ENCODE measurements around the gene KRTAP19-7. TPM values are rescaled to one million over a fixed set of nuclear protein-coding genes. Genes with fewer than 3 reads are reported as not detected.

KRTAP19-7 gene, protein sequence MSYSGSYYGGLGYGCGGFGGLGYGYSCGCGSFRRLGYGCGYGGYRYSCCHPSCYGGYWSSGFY
- polyA plus RNA-seq (2013) = not detected

DNA sequence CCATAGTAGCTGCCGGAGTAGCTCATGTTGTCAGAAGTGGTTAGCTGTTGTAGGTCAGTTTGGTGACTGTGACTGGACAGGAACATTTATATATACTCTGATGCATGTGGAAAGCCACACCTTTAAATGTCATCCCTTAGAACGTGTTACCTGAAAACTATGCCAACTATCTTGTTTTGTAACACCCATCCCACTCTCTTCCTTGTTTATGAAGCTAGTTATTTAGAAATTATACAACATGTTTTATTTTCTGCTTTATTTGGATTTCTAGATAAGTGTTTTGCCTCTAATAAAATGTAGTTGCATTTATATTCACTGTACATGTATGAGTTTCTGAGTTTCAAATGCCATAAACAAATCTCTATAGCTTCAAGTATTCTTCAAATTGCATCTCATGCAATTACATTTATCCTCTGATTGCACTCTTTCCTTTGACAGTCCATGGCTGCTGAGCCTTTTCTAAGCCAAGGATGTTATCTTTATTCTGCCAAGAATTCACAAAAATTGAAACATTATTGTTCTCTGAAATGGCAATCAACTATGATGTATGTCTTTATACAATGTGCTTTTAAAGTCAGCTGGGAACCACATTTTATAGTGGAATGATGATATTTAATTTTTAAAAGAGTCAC, at the start of gene KRTAP19-7:
Gene KRTAP19-7, minus strand, starts transcription at position 51 of the 632 bp plus-strand sequence. Its CDS starts 25 bp downstream, at position 26.
- Histone ChIP-seq H3K9me3 (ENCODE audit: control extremely low read depth in 1 of 5, control insufficient read depth in 4 of 5, insufficient read depth in 2 of 5, low read depth in 1 of 5, low read length in 4 of 5) (no peaks in the 10 kb centered on the region), H3K27ac (ENCODE audit: insufficient read depth in 1 of 2, low read depth in 1 of 2, low read length in 2 of 2, poor library complexity in 1 of 2, severe bottlenecking in 2 of 2) (no peak within 1 kb of the TSS), H3K27me3 (replicated peaks in 2 of 5; ENCODE audit: control insufficient read depth in 4 of 5, insufficient read depth in 5 of 5, low read length in 4 of 5) (no peaks in the 10 kb centered on the region), H3K4me1 (ENCODE audit: control extremely low read depth in 1 of 4, control insufficient read depth in 4 of 4, insufficient read depth in 4 of 4, low read length in 3 of 4) (no peaks in the 10 kb centered on the region), H3K4me3 (ENCODE audit: control insufficient read depth in 1 of 7, extremely low read depth in 1 of 7, insufficient read depth in 4 of 7, low read depth in 2 of 7, low read length in 6 of 7) (no peak within 1 kb of the TSS), H3K36me3 (ENCODE audit: control insufficient read depth in 4 of 4, insufficient read depth in 4 of 4, low read length in 3 of 4) (no peaks in the 10 kb centered on the region)
- no CpG with 5 or more reads among the region's 2 CpGs for WGBS (ENCODE audit: insufficient coverage)
- POLR2A ChIA-PET = no interaction called here
- no peak for DNase-seq
- CTCF ChIA-PET = no interaction called here

DNA sequence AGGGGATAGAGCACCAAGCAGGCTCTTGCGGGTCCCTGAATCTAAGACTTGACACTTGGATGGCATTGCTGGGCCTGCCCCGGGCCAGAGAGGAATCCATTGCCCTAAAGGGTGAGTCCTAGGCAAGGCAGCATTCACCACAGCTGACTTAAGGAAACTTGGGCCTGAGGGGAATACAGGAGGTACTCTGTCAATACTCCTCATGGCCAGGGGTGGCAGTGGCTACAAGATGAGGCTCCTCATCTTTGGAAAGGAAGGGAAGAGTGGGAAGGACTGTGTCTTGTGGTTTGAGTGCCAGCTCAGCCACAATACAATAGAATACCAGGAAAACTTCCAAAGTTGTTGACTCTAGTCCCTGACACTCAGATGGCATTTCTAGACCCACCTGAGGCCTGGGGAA, 44.9 kb upstream of the KRTAP19-7 start:
- H3K27ac ChIP-seq (ENCODE audit: insufficient read depth in 1 of 2, low read depth in 1 of 2, low read length in 2 of 2, poor library complexity in 1 of 2, severe bottlenecking in 2 of 2) = no peak overlapping the region
- no peaks in the 10 kb centered on the region for H3K4me1 ChIP-seq (ENCODE audit: control extremely low read depth in 1 of 4, control insufficient read depth in 4 of 4, insufficient read depth in 4 of 4, low read length in 3 of 4)
- 89% methylated on average over 2 of the region's 2 CpGs for WGBS (ENCODE audit: insufficient coverage)
- no peaks in the 10 kb centered on the region for H3K9me3 ChIP-seq (ENCODE audit: control extremely low read depth in 1 of 5, control insufficient read depth in 4 of 5, insufficient read depth in 2 of 5, low read depth in 1 of 5, low read length in 4 of 5)
- H3K4me3 ChIP-seq (ENCODE audit: control insufficient read depth in 1 of 7, extremely low read depth in 1 of 7, insufficient read depth in 4 of 7, low read depth in 2 of 7, low read length in 6 of 7) = no peak overlapping the region
- POLR2A ChIA-PET = no interaction called here
- H3K27me3 ChIP-seq (replicated peaks in 2 of 5; ENCODE audit: control insufficient read depth in 4 of 5, insufficient read depth in 5 of 5, low read length in 4 of 5) = no peaks in the 10 kb centered on the region
- CTCF ChIA-PET = no interaction called here
- DNase-seq = no peak
- no peaks in the 10 kb centered on the region for H3K36me3 ChIP-seq (ENCODE audit: control insufficient read depth in 4 of 4, insufficient read depth in 4 of 4, low read length in 3 of 4)

DNA sequence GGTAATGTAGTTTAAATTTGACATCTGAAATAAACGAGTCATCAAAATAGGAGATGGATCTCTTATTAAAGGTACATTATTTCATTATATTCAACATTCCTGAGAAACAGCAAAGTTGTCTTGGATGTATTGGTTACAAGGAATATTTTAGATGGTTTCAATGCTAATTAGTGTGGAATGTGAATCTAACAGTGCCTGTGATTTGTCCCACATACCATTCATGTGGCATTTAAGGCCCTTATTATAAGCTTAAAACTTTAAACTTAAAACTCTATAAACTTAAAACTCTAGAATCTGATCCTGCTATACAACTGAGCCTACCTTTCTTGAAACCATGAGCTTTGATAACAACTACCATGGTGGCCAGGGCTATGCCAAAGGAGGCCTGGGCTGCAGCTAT, 39.7 kb upstream of the KRTAP19-7 start, which contains the start of gene KRTAP22-1:
Gene KRTAP22-1, plus strand, starts transcription at position 301 of the 400 bp plus-strand sequence.
- Histone ChIP-seq H3K27ac (ENCODE audit: insufficient read depth in 1 of 2, low read depth in 1 of 2, low read length in 2 of 2, poor library complexity in 1 of 2, severe bottlenecking in 2 of 2) (no peak within 1 kb of the TSS), H3K4me1 (ENCODE audit: control extremely low read depth in 1 of 4, control insufficient read depth in 4 of 4, insufficient read depth in 4 of 4, low read length in 3 of 4) (no peaks in the 10 kb centered on the region), H3K27me3 (replicated peaks in 2 of 5; ENCODE audit: control insufficient read depth in 4 of 5, insufficient read depth in 5 of 5, low read length in 4 of 5) (no peaks in the 10 kb centered on the region), H3K4me3 (ENCODE audit: control insufficient read depth in 1 of 7, extremely low read depth in 1 of 7, insufficient read depth in 4 of 7, low read depth in 2 of 7, low read length in 6 of 7) (no peak within 1 kb of the TSS), H3K9me3 (ENCODE audit: control extremely low read depth in 1 of 5, control insufficient read depth in 4 of 5, insufficient read depth in 2 of 5, low read depth in 1 of 5, low read length in 4 of 5) (no peaks in the 10 kb centered on the region), H3K36me3 (ENCODE audit: control insufficient read depth in 4 of 4, insufficient read depth in 4 of 4, low read length in 3 of 4) (no peaks in the 10 kb centered on the region)
- ChIA-PET POLR2A (no interaction called here), CTCF (no interaction called here)
- WGBS (ENCODE audit: insufficient coverage) = no CpG with 5 or more reads among the region's 1 CpG
- DNase-seq = no peak

DNA sequence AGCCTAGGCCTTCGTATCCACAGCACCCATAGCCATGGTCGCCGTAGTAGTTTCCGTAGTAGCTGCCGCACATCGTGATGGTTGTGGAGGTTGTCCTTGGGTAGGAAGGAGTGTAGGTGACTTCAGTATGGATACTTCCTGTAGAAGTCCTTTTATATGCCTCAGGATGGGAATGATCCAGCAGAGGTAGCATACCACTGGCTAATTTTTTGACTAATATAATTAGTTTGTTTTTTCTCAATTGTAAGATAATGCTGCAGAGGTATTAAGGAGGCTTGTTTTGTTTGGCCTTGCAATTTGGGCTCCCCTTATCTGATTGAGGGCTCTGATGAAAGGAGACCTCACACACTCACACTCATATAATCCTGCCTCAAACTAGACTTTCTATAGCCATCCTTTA, 37.7 kb upstream of the KRTAP19-7 start, which contains the start of gene KRTAP6-2:
Gene KRTAP6-2, minus strand, starts transcription at position 101 of the 400 bp plus-strand sequence. Its CDS starts 28 bp downstream, at position 73.
- ChIA-PET POLR2A (no interaction called here), CTCF (no interaction called here)
- no peaks in the 10 kb centered on the region for H3K27me3 ChIP-seq (replicated peaks in 2 of 5; ENCODE audit: control insufficient read depth in 4 of 5, insufficient read depth in 5 of 5, low read length in 4 of 5)
- no peaks in the 10 kb centered on the region for H3K36me3 ChIP-seq (ENCODE audit: control insufficient read depth in 4 of 4, insufficient read depth in 4 of 4, low read length in 3 of 4)
- no peak within 1 kb of the TSS for H3K4me3 ChIP-seq (ENCODE audit: control insufficient read depth in 1 of 7, extremely low read depth in 1 of 7, insufficient read depth in 4 of 7, low read depth in 2 of 7, low read length in 6 of 7)
- H3K9me3 ChIP-seq (ENCODE audit: control extremely low read depth in 1 of 5, control insufficient read depth in 4 of 5, insufficient read depth in 2 of 5, low read depth in 1 of 5, low read length in 4 of 5) = no peaks in the 10 kb centered on the region
- DNase-seq = no peak
- no peaks in the 10 kb centered on the region for H3K4me1 ChIP-seq (ENCODE audit: control extremely low read depth in 1 of 4, control insufficient read depth in 4 of 4, insufficient read depth in 4 of 4, low read length in 3 of 4)
- 91% methylated on average over 6 of the region's 6 CpGs for WGBS (ENCODE audit: insufficient coverage)
- no peak within 1 kb of the TSS for H3K27ac ChIP-seq (ENCODE audit: insufficient read depth in 1 of 2, low read depth in 1 of 2, low read length in 2 of 2, poor library complexity in 1 of 2, severe bottlenecking in 2 of 2)

DNA sequence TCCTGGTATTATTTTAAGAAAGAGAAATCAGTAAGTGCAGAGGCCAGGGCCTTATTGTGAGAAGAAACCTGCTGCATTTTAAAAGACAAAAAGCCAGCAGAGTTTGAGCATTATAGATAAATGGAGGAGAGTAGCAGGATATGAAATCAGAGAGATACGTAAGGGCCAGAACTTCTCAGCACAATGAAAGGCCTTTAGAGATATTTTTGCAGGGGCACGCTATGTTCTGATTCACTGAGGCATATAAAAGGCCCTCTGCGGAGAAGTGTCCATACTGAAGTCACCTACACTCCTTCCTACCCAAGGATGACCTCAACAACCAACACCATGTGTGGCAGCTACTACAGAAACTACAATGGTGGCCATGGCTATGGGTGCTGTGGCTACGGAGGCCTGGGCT, 31.0 kb upstream of the KRTAP19-7 start, which contains the start of gene KRTAP6-3:
Gene KRTAP6-3, plus strand, starts transcription at position 301 of the 400 bp plus-strand sequence. Its CDS starts 6 bp downstream, at position 307.
- ChIA-PET CTCF (no interaction called here), POLR2A (no interaction called here)
- H3K27me3 ChIP-seq (replicated peaks in 2 of 5; ENCODE audit: control insufficient read depth in 4 of 5, insufficient read depth in 5 of 5, low read length in 4 of 5) = no peaks in the 10 kb centered on the region
- no peaks in the 10 kb centered on the region for H3K4me1 ChIP-seq (ENCODE audit: control extremely low read depth in 1 of 4, control insufficient read depth in 4 of 4, insufficient read depth in 4 of 4, low read length in 3 of 4)
- no peaks in the 10 kb centered on the region for H3K9me3 ChIP-seq (ENCODE audit: control extremely low read depth in 1 of 5, control insufficient read depth in 4 of 5, insufficient read depth in 2 of 5, low read depth in 1 of 5, low read length in 4 of 5)
- no peak for DNase-seq
- H3K36me3 ChIP-seq (ENCODE audit: control insufficient read depth in 4 of 4, insufficient read depth in 4 of 4, low read length in 3 of 4) = no peaks in the 10 kb centered on the region
- no peak within 1 kb of the TSS for H3K4me3 ChIP-seq (ENCODE audit: control insufficient read depth in 1 of 7, extremely low read depth in 1 of 7, insufficient read depth in 4 of 7, low read depth in 2 of 7, low read length in 6 of 7)
- H3K27ac ChIP-seq (ENCODE audit: insufficient read depth in 1 of 2, low read depth in 1 of 2, low read length in 2 of 2, poor library complexity in 1 of 2, severe bottlenecking in 2 of 2) = no peak within 1 kb of the TSS
- WGBS (ENCODE audit: insufficient coverage) = 96% methylated on average over 3 of the region's 4 CpGs

DNA sequence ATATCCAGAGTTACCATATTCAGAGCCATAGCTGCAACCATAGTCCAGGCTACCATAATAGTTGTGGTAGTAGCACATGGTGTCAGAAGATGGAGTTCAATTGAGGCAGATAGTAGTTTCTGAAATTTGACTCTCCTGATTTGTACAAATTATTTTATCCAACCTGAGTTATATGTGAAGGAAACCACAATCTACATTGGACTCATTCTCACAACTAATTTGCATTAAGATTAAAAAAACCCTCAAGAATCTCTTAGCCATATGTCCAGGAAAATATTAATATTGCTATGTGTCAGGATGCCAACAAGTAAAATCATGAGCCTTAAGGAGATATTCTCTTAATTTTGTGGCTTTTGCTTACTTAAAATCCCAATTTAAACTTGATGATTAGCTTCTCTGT, 29.2 kb upstream of the KRTAP19-7 start, which contains the start of gene KRTAP22-2:
Gene KRTAP22-2, minus strand, starts transcription at position 101 of the 400 bp plus-strand sequence.
- ChIA-PET POLR2A (no interaction called here), CTCF (no interaction called here)
- Histone ChIP-seq H3K9me3 (ENCODE audit: control extremely low read depth in 1 of 5, control insufficient read depth in 4 of 5, insufficient read depth in 2 of 5, low read depth in 1 of 5, low read length in 4 of 5) (no peaks in the 10 kb centered on the region), H3K4me1 (ENCODE audit: control extremely low read depth in 1 of 4, control insufficient read depth in 4 of 4, insufficient read depth in 4 of 4, low read length in 3 of 4) (no peaks in the 10 kb centered on the region), H3K36me3 (ENCODE audit: control insufficient read depth in 4 of 4, insufficient read depth in 4 of 4, low read length in 3 of 4) (no peaks in the 10 kb centered on the region), H3K4me3 (ENCODE audit: control insufficient read depth in 1 of 7, extremely low read depth in 1 of 7, insufficient read depth in 4 of 7, low read depth in 2 of 7, low read length in 6 of 7) (no peak within 1 kb of the TSS), H3K27ac (ENCODE audit: insufficient read depth in 1 of 2, low read depth in 1 of 2, low read length in 2 of 2, poor library complexity in 1 of 2, severe bottlenecking in 2 of 2) (no peak within 1 kb of the TSS), H3K27me3 (replicated peaks in 2 of 5; ENCODE audit: control insufficient read depth in 4 of 5, insufficient read depth in 5 of 5, low read length in 4 of 5) (no peaks in the 10 kb centered on the region)
- DNase-seq = no peak

DNA sequence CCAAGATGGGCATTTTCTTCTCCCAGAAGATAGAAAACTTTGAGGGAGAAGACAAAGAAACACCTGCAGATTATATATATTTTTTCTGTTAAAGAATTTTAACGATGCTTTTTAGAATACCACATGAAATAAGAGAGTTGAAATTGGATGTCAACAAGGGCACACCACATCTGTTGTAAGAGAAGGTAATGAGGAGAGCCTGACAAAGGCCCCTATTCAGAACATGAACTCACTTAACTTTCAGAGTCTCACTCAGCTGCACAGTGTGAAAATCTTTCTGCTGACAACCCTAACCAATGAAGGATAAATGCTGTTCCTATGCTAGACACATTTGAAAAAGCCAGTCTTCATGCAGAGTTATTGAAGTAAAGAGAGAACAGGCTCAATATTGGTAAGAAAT, 21.8 kb upstream of the KRTAP19-7 start:
- POLR2A ChIA-PET = no interaction called here
- H3K27ac ChIP-seq (ENCODE audit: insufficient read depth in 1 of 2, low read depth in 1 of 2, low read length in 2 of 2, poor library complexity in 1 of 2, severe bottlenecking in 2 of 2) = no peak overlapping the region
- no CpG with 5 or more reads among the region's 1 CpG for WGBS (ENCODE audit: insufficient coverage)

More for the DNA sequence above, 21.8 kb upstream of the KRTAP19-7 start:
- CTCF ChIA-PET = no interaction called here
- no peak overlapping the region for H3K4me3 ChIP-seq (ENCODE audit: control insufficient read depth in 1 of 7, extremely low read depth in 1 of 7, insufficient read depth in 4 of 7, low read depth in 2 of 7, low read length in 6 of 7)
- no peaks in the 10 kb centered on the region for H3K9me3 ChIP-seq (ENCODE audit: control extremely low read depth in 1 of 5, control insufficient read depth in 4 of 5, insufficient read depth in 2 of 5, low read depth in 1 of 5, low read length in 4 of 5)
- H3K27me3 ChIP-seq (replicated peaks in 2 of 5; ENCODE audit: control insufficient read depth in 4 of 5, insufficient read depth in 5 of 5, low read length in 4 of 5) = no peaks in the 10 kb centered on the region
- no peaks in the 10 kb centered on the region for H3K4me1 ChIP-seq (ENCODE audit: control extremely low read depth in 1 of 4, control insufficient read depth in 4 of 4, insufficient read depth in 4 of 4, low read length in 3 of 4)
- no peak for DNase-seq
- H3K36me3 ChIP-seq (ENCODE audit: control insufficient read depth in 4 of 4, insufficient read depth in 4 of 4, low read length in 3 of 4) = no peaks in the 10 kb centered on the region

Data from common myeloid progenitor, CD34-positive (primary cell).